Measurements from ENCODE around the gene RPP38. TPM values are rescaled to one million over a fixed set of nuclear protein-coding genes. Genes with fewer than 3 reads are reported as not detected.

Gene RPP38
- total and polyA plus RNA-seq, 2 of the 13 experiments (the other 11 are each of a cell fraction or from before 2014, with no cell fraction given): 11.7 to 16.4 TPM

GRCh38 chr10:15116225-15116624 lies 19.1 kb downstream of the RPP38 start:
- no peak overlapping the region for H3K9ac ChIP-seq (ENCODE audit: insufficient read depth, low read depth, low read length)
- no peak overlapping the region for H3K27ac ChIP-seq (ENCODE audit: extremely low read length, insufficient read depth, low read length)
- in situ Hi-C loops (cut with HindIII; ENCODE audit: extremely low pct_ligation_motif_present, low pct_unique_long_range_greater_than_20kb) (no loop called here), intact Hi-C loops (cut with micrococcal nuclease; ENCODE audit: unreplicated experiment) (no loop called here)
- H3K4me3 ChIP-seq (replicated peaks in 1 of 3; ENCODE audit: insufficient read depth in 1 of 3, low read depth in 2 of 3, low read length in 3 of 3): no peak overlapping the region
- ATAC-seq (no peak), FAIRE-seq (no peak), DNase-seq (ENCODE audit: low spot score) (no peak)
- no TSS peak for BruUV-seq (replicated peaks)
- H3K79me2 ChIP-seq (ENCODE audit: insufficient read depth, low read length): no peaks in the 10 kb centered on the region
- no peak overlapping the region for H3K4me2 ChIP-seq (ENCODE audit: low read depth, low read length)
- no peak for TF ChIP-seq SMYD3 (CRISPR knock-in tag; IDR thresholded peaks at IDR 0.05)
- ChIA-PET CTCF (ENCODE audit: low intra/inter-chr PET ratio, low total read pairs) (no interaction called here), POLR2A (no interaction called here)
- no peak overlapping the region for H2AFZ ChIP-seq (ENCODE audit: low read length)
- no peaks in the 10 kb centered on the region for H3K27me3 ChIP-seq (ENCODE audit: control insufficient read depth in 1 of 2, insufficient read depth in 2 of 2, low read length in 2 of 2)
- whole genome bisulfite sequencing (ENCODE audit: low lambda C conversion rate): 97% methylated on average over 5 of the region's 5 CpGs
- no peaks in the 10 kb centered on the region for H4K20me1 ChIP-seq (ENCODE audit: insufficient read depth, low read length)
- no peaks in the 10 kb centered on the region for H3K9me3 ChIP-seq (ENCODE audit: low read length)
- H3K4me1 ChIP-seq (ENCODE audit: insufficient read depth, low read length): no peaks in the 10 kb centered on the region
- peaks cover 10 to 36% of the 10 kb centered on the region in 2 experiments; a peak in 4 of 5 replicates for H3K36me3 ChIP-seq (replicated peaks in 1 of 2; ENCODE audit: control insufficient read depth in 1 of 2, insufficient read depth in 2 of 2, low read length in 2 of 2)

GRCh38 chr10:15118615-15119014 lies 21.5 kb downstream of the RPP38 start:
- no peak for DNase-seq (ENCODE audit: low spot score)
- Histone ChIP-seq H3K79me2 (ENCODE audit: insufficient read depth, low read length) (no peaks in the 10 kb centered on the region), H3K4me2 (ENCODE audit: low read depth, low read length) (no peak overlapping the region), H3K4me1 (ENCODE audit: insufficient read depth, low read length) (no peaks in the 10 kb centered on the region), H3K27ac (ENCODE audit: extremely low read length, insufficient read depth, low read length) (no peak overlapping the region), H3K27me3 (ENCODE audit: control insufficient read depth in 1 of 2, insufficient read depth in 2 of 2, low read length in 2 of 2) (no peaks in the 10 kb centered on the region), H3K36me3 (replicated peaks in 1 of 2; ENCODE audit: control insufficient read depth in 1 of 2, insufficient read depth in 2 of 2, low read length in 2 of 2) (peaks cover 8 to 31% of the 10 kb centered on the region in 2 experiments; a peak in 4 of 5 replicates), H4K20me1 (ENCODE audit: insufficient read depth, low read length) (no peaks in the 10 kb centered on the region), H3K9me3 (ENCODE audit: low read length) (no peaks in the 10 kb centered on the region), H2AFZ (ENCODE audit: low read length) (no peak overlapping the region), H3K9ac (ENCODE audit: insufficient read depth, low read depth, low read length) (no peak overlapping the region), H3K4me3 (replicated peaks in 1 of 3; ENCODE audit: insufficient read depth in 1 of 3, low read depth in 2 of 3, low read length in 3 of 3) (no peak overlapping the region)
- intact Hi-C loops (cut with micrococcal nuclease; ENCODE audit: unreplicated experiment): no loop called here
- no peak for FAIRE-seq
- BruUV-seq (replicated peaks): no TSS peak
- ChIA-PET CTCF (ENCODE audit: low intra/inter-chr PET ratio, low total read pairs) (no interaction called here), POLR2A (no interaction called here)
- WGBS (ENCODE audit: low lambda C conversion rate): 94% methylated on average over 1 of the region's 1 CpG
- in situ Hi-C loops (cut with HindIII; ENCODE audit: extremely low pct_ligation_motif_present, low pct_unique_long_range_greater_than_20kb): no loop called here
- ATAC-seq: no peak
- TF ChIP-seq CTCF (CRISPR knock-in tag; IDR thresholded peaks at IDR 0.05) (no peak), TFE3 (CRISPR knock-in tag; IDR thresholded peaks at IDR 0.05) (no peak), ZNF616 (CRISPR knock-in tag; IDR thresholded peaks at IDR 0.05; ENCODE audit: low read depth) (no peak), ZNF264 (CRISPR knock-in tag; IDR thresholded peaks at IDR 0.05) (no peak)
